Subcutaneous adipose tissue (tissue), 4 donors: ENCODE measurements around the gene COL24A1. TPM values are rescaled to one million over a fixed set of nuclear protein-coding genes. Genes with fewer than 3 reads are reported as not detected.

Source experiments
- total RNA-seq, 4 donors: library from RNA; depleted of rRNA; stranded (reverse); fragments of >200 nt; gene quantifications; one replicate each; pipeline ENCODE4 v1.1.0, GENCODE V29; 2016
- TF ChIP-seq, protein P1 (sequence below): fragments of 450-650 bp; IDR thresholded peaks from one replicate; pipeline ENCODE4 v1.5.1; 2016; ENCODE audit warnings: low read depth, mild to moderate bottlenecking, control low read depth, antibody characterized with exemption, moderate library complexity

Gene COL24A1
- total RNA-seq, 4 donors from 2014 or later: 0.16 to 2.9 (median 1.3) TPM

DNA sequence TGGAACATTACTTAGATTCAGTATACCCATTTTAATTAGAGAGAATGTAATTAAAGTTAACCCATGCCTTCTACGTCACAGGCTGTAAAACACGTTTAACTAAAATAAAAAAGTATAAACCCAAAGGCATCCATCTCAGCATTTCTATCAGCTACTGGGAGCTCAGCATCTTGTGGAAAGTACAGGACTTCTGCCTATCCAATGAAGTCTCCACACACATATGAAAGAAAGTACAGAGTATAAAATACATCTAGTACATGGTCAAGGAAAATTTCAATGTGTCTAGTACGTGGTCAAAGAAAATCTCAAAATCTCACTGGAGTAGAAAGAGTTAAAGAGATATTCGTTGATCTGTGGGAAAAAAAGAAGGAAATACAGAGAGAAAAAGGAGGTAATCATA, 306.9 kb downstream of the COL24A1 start:
- TF ChIP-seq, protein P1, sequence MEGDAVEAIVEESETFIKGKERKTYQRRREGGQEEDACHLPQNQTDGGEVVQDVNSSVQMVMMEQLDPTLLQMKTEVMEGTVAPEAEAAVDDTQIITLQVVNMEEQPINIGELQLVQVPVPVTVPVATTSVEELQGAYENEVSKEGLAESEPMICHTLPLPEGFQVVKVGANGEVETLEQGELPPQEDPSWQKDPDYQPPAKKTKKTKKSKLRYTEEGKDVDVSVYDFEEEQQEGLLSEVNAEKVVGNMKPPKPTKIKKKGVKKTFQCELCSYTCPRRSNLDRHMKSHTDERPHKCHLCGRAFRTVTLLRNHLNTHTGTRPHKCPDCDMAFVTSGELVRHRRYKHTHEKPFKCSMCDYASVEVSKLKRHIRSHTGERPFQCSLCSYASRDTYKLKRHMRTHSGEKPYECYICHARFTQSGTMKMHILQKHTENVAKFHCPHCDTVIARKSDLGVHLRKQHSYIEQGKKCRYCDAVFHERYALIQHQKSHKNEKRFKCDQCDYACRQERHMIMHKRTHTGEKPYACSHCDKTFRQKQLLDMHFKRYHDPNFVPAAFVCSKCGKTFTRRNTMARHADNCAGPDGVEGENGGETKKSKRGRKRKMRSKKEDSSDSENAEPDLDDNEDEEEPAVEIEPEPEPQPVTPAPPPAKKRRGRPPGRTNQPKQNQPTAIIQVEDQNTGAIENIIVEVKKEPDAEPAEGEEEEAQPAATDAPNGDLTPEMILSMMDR: no peak

DNA sequence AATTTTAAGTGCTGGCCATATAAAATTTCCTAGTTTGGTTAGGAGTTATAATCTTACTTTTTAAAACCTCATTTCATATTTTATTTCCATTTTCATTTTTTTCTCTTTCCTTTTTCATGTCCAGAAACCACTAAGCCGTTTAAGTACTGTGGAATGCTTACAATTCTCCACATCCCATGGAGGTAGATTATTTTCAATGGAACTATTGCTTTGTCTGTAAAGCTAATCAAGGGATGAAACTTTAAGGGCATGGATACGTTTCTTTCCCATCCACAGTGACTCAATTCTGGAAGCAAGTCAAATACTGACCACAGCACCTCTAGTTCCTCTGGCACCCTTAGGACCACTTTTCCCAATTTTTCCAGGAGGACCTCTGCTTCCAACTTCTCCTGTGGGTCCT, 309.2 kb downstream of the COL24A1 start:
- TF ChIP-seq, protein P1: no peak

DNA sequence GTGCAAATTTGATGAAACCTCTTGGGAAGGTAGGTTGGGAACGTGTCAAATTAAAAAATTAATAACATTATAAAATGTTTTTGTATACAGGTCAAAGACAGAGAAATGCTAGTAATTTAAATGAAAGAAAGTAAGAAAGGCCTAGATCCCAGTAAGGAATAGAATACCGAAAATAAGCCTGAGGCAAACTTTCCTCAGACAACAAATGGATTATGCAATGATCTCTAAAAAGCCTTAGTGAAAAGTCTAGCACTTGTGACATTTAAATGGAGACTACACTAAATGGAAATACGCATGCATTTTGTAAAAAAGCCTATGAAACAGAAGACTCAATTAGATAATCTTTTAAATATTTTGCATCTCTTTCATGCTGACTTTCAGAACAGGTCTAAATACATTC, 309.9 kb downstream of the COL24A1 start:
- TF ChIP-seq, protein P1: no peak

DNA sequence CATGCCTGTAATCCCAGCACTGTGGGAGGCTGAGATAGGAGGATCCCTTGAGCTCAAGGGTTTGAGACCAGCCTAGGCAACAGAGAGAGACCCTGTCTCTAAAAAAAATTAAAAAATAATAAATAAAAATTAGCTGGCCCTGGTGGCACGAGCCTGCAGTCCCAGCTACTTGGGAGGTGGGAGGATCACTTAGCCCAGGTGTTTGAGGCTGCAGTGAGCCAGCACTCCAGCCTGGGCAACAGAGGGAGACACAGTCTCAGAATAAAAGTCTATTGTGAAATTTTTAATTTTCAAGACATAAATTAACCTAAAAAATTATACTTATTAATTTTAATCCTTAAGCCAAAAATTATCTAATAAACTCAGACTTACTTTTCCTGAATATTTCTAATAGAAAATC, 317.1 kb downstream of the COL24A1 start:
- TF ChIP-seq, protein P1: no peak

DNA sequence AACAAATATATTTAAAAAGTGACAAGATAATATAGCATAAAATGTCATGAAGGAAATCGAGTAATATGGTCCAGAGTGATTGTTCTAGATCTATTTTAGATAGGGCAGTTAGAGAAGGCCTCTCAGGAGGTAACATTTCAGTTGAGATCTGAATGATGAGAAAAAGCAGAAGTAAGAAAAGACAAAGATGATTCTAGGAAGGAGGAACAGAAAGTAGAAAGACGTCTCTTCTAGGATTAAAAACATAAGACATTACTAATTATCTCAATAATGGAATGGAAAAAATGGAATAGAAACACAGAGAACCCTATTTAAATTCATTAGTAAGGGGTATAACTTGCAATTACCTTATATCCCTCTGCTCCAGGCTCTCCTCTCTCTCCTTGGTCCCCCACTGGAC, 318.3 kb downstream of the COL24A1 start:
- TF ChIP-seq, protein P1: no peak

DNA sequence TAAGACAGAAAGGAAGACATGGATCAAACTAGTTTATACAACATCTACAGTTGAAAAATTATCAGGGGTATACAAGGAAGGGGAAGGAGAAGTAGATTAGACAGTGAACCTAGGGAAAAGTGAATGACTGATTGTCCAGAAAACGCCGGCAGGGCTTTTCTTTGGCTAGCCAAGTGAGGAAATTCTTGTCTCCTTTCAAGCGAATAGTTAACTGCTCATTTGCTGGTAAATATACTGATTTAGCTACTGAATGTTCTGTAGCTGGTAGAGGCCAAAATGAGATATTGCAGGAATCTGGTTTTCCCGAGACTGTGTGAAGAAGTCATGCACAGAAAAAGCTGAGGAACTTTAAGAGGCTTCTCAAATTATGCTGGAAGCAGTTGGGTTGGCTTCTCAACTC, 319.8 kb downstream of the COL24A1 start:
- TF ChIP-seq, protein P1: no peak

DNA sequence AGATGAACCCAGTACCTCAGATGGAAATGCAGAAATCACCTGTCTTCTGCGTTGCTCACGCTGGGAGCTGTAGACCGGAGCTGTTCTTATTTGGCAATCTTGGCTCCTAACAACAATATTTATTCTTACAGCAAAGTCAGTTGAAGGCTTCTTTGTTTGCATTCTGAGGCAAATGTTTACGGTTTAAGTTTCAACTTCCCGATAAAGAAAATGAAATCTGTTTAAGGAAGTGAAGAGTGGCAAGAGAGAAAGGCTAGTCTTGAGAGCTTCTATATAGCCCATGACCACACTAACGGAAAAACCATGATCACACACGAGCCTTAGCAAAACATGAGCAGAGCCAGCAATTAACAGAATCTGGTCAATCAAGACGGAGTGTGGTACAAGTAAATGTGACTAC, 325.7 kb downstream of the COL24A1 start:
- TF ChIP-seq, protein P1: no peak
